Right forelimb (tissue), 1 donor: ENCODE results near the gene NOX3.
"Not testable (repeated sequence)": the region's sequence is repeated elsewhere in the genome, so short reads cannot be mapped to it uniquely, and the experiment has no call there.

ENCODE experiments used
- DNase-seq: peaks from one replicate; pipeline ENCODE4 v3.0.0-alpha.2; 2018

Gene NOX3

GRCh38 chr6:155398221-155398620 lies 57.4 kb downstream of the NOX3 start:
- no peak for DNase-seq

- DNase-seq = no peak
Measured at GRCh38 chr6:155397172-155397705, 58.4 kb downstream of the NOX3 start.

GRCh38 chr6:155396605-155397004 lies 59.0 kb downstream of the NOX3 start:
- no peak for DNase-seq

DNA sequence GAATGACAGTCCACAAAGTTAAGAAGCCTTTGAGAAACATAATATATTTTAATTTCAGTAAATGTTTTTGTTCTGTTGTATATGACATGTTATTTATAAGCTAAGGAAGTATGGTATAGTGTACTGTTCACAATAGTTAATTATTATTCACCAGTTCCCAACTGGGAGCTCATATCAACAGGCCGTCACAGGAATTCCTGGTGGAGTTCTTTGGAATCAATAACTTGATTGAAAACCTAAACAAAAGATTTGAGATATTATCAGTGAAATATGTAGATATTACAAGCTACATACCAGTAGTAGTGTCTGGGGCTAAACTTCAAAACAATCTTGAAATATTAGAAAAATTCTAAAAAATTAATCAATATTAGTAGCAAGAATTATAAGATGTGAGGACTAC lies 60.3 kb downstream of the NOX3 start:
- DNase-seq = no peak

DNA sequence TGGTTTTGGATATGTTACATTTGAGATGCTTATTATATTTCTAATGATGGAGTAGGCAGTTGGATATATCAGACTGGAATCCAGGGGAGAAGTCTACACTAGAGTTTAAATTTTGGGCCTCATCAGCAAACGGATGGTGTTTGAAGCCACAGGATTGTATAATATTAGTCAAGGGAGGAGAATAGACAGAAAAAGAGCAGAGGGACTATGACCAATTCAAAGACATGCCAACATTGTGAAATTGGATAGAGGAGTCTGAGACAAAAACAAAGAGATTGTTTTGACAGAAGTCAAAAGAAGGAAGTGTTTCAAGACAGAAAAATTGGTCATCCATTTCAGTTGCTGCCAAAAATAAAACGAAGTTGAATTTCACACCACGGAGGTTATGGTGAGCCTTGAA lies 66.5 kb downstream of the NOX3 start:
- no peak for DNase-seq

- no peak for DNase-seq
Measured at GRCh38 chr6:155388591-155388990, 67.0 kb downstream of the NOX3 start.

DNA sequence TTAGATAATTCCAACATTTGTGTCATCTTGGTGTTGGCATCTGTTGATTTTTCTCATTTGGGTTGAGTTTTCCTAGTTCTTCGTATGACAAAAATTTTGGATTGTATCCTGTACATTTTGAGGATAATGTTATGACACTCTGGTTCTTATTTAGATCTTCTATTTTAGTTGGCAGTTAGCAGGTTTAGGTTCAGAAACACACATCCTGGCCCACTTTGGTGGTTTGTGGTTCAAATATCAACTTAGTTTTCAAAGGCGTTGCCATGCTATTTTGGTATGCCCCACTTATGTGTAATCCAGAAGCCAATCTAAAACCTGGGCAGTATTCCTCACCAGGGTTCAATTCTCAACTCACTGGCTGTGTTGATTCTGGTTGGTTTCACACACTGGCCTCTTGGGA lies 68.2 kb downstream of the NOX3 start:
- DNase-seq = no peak

- DNase-seq = no peak
Measured at GRCh38 chr6:155384321-155384952, 71.2 kb downstream of the NOX3 start.

DNA sequence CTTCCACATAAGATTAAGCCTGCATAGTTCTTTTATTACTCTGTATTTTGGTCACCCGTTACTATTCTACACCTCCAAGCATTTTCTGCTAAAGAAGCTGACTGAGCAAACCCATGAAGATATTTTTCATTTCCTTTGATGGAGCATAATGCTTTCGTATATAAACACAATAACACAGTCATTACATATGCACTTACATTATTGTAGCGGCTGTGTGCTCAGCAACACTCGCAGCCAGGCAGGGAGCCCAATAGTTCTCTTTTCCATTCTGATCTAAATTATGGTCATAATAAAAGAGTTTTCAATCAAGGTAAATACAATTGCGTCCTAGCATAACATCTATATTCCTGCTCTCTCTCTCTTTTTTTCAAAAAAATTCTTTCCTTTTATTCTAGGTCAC lies 71.7 kb downstream of the NOX3 start:
- no peak for DNase-seq

DNA sequence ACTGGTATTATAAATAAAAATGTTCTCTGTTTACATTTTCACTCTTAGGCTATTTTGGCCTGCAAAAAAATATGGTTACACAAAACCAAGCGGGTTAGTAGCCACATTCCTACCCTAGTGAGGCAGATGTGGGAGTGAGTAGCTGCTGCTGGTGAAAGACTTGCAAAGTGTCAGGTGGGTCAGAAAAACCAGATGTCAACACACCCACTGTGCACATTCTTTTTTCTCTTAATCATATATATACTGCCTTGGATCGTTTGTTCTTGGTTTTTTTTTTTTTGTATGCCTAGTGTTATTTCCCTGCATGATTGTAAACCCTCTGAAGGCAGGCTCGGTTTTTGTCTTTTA lies 73.3 kb downstream of the NOX3 start:
- no peak for DNase-seq

DNA sequence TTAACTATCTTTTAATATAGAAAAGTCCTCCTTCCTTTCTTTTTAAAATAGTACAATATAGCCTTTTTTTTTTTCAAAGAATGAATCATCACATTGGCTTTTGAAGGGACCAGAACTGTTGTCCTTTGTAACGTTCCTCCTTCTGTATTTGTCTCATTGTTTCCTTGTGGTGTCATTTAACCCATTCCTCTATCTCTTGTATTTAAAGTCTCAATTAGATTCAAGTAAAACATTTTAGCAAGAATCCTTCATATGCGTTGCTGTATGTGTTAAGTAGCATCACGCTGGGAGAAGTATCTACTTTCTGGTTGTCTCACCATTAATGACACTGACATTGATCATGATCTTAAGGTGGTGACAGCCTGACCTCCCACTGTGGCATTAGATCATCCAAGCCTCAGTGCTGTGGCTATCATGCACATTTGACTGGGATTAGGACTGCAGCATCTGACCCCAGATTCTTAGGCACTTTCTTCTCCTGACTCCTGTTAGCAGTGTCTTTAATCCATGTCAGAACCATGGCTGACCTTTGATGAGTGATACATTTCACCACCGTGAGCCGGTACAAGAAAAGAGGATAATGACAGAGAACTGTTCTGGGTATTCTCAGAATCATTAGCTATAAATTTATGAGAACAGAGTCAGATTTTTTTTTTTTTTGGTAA lies 73.8 kb downstream of the NOX3 start:
- no peak for DNase-seq

GRCh38 chr6:155380666-155381332 lies 74.8 kb downstream of the NOX3 start:
- DNase-seq = no peak

- DNase-seq = no peak
Measured at GRCh38 chr6:155378724-155379123, 76.9 kb downstream of the NOX3 start.

DNA sequence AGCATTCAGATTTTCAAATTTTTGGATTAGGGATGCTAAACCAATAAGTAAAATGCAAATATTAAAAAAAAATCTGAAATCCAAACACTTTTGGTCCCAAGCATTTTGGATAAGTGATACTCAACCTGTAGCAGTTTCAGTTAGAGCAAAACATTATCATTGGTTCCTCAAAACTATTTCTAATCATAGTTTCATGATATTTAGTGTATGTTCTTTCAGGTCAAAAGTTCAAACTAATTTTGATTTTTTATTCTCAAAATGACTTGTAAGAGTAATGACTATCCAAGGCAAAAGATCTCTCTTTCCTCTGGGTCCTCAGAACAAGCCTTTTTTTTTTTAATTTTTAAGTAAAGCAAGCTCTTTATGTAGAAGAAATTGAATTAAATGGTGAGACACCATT lies 77.4 kb downstream of the NOX3 start:
- DNase-seq = no peak

GRCh38 chr6:155377061-155377460 lies 78.6 kb downstream of the NOX3 start:
- DNase-seq = no peak

DNA sequence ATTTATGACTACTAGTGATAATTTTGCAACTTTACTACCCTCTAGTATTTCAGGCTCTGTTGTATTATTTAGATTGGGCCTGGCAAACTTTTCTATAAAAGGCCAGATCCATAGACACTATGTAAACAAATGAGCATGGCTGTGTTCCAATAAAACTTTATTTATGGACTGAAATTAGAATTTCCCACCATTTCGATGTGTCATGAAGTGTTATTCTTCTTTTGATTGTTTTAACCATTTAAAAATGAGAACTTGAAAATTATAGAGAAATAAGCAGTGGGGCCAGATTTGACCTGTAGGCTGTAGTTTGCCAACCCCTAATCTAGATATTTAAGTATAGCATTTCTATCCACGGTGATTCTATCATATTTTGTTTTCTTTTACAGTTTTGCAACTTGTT lies 79.8 kb downstream of the NOX3 start:
- no peak for DNase-seq

DNA sequence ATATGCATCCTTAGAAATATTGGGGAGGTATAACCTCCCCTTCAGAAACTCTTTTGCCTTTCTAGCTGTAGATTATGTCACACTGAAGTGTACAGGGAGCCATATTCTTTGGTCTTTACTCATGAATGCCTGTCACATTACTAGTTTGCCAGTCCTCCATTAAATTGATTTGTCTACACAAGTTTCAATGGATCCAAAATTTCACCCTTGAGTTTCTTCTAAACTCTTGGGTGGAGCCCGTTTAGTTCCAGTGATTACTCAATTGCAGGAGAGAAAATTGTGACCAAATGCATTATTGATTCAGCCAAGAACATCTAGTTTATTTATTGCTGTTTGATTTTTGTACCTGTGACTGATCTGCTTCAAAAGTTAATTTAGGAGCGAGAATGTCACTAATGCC lies 81.0 kb downstream of the NOX3 start:
- no peak for DNase-seq

DNA sequence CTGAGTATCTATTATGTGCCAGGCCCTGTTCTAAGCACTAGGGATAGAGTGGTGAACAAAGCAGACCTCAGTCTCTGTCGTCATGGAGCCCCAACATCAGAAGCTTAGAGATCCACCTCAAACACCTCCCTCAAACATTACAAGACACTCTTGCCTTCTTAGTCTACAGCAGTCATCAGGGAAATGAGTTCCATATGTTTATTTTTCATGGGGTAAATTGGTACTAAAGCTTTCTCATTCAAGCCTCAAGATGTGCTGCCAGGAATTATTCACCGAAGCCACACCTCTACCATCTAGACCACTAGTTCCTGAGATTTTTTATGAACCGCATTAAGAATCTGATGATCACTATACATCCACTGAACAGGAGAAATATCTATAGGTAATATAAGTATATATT lies 82.4 kb downstream of the NOX3 start:
- no peak for DNase-seq

DNA sequence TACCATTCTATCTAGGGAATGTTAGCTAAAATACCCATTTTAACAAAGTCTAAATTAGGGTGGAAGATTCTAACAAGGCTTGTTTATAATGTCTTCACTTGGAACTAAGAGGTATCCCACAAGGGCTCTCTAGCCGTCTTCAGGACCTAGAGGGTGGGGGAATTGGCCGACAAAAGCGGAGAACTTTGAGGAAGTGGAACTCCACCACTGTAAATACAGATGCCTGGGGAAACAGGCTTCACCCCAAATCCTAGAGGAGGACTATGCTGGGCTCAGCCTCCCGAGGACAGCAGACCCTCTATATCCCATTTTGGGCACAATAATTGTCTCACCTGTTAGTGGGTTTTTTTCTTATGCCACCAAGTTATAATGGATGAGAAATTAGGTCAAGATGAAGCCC lies 83.4 kb downstream of the NOX3 start:
- DNase-seq = no peak

DNA sequence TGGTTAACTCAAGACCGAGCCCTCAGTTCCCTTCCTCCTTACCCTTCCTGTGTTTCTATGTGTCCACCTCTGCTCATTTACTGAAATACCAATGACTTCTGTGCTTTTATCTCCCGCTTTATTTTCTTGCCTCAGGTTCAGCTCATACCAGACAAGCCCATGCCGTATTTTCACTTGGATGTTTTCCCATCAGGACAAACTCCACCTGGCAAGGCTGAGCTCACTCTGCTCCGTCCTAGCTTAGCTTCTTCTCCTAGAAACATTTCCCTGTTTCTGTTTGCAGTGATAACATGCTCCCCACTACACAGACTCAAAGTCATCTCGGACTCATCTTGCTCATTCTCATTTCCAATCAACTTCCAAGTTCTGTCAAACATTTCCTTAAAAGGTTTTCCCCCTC lies 84.4 kb downstream of the NOX3 start:
- no peak for DNase-seq

- no peak for DNase-seq
Measured at GRCh38 chr6:155366325-155366724, 89.3 kb downstream of the NOX3 start.

DNA sequence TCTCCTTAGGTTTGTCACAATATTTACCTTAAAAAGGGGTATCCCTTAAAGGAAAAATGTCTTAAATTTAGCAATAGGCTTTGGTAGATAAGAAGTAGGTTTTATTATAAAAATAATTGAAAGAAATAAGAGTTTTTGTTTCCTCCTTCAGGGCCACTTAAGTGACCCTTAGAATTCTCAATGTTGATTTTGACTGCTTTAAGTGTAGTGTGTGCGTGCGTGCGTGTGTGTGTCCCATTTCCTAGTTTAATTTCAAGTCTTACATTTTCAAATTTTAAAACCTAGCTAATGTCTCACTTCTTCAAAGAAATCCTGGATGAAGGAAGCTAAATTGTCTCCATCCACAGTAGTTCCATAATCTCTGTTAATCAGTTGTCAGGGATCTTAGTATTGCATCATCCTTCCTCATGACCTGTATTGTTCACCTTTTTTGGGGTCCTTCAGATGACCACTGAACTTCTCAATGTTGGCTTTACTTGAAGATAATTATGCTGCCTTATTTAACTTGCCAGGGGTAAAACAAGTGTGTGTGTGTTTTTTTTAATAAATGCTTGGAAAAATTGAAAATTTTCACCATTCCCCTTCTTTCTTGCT lies 90.7 kb downstream of the NOX3 start:
- no peak for DNase-seq

- not testable (repeated sequence) for DNase-seq
Measured at GRCh38 chr6:155364021-155364420, 91.6 kb downstream of the NOX3 start.
